ENCODE results near the gene GALNT13. TPM values are rescaled to one million over a fixed set of nuclear protein-coding genes. Genes with fewer than 3 reads are reported as not detected.

Gene GALNT13
- total RNA-seq, 1 donor from 2014 or later, result 0.52 TPM

DNA sequence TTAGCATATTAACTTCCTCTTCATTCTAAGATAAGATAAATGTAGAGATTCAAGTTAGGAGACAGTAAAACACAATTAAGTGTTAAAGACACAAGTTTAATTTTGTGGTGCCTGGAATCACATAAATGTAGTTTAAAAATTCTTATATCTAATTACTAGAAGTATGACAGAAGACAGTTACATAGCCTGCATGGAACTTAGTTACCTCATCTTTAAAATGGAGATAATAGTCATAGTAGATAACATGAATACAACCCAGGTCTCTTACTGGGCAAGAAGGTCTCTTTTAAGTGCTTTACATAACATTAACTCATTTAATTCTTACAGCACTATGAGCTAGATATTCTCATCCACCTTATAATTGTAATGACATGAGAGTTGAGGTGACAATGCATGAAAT lies 15.1 kb downstream of the GALNT13 start:
- TF ChIP-seq CTCF (conservative IDR thresholded peaks at IDR 0.05; ENCODE audit: low read depth, low read length), result no peak
- no peak overlapping the region for H3K4me3 ChIP-seq (ENCODE audit: low read depth, low read length)
- no peak for DNase-seq (ENCODE audit: low read depth)

DNA sequence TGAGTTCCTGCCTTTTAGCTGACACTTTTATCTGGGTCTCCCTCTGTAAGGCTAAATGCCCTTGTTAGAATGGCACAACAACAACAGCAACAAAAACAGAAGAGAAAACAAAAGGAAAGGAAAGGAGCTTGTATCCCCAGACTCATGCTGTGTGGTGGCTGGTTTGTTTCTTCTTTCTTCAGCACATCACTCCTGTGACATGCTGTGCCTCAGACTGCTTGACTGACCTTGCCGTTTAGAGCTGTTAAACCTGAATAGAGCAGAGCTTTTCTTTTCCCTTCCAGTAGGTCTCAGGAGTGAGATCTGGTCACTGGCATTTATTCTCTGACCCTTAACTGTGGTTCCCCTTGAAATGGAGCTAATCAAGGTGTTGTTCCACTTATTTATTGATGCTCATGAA lies 18.9 kb downstream of the GALNT13 start:
- no peak for DNase-seq (ENCODE audit: low read depth)
- no peak overlapping the region for H3K4me3 ChIP-seq (ENCODE audit: low read depth, low read length)
- TF ChIP-seq CTCF (conservative IDR thresholded peaks at IDR 0.05; ENCODE audit: low read depth, low read length), result no peak

DNA sequence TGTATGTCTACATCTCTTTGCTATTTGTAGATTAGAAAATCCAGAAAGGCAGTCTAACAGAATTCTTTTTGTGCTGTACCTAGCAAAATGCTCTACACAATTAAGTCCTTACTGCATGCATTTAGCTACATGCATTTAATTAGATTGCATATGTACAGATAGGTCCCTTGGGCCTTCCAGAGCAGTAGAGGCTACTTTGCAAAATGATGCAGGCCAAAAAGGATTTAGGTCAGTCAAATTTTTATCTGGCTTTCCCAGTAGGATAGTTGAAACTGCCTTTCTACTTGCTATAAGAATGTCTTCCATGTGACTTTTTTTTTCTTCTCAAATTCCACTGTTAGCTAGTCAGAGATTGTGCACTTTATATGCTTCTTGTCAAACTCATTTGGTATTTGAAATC lies 19.3 kb downstream of the GALNT13 start:
- no peak for TF ChIP-seq CTCF (conservative IDR thresholded peaks at IDR 0.05; ENCODE audit: low read depth, low read length)
- DNase-seq (ENCODE audit: low read depth), result no peak
- H3K4me3 ChIP-seq (ENCODE audit: low read depth, low read length), result no peak overlapping the region

- no peak for TF ChIP-seq CTCF (conservative IDR thresholded peaks at IDR 0.05; ENCODE audit: low read depth, low read length)
- no peak overlapping the region for H3K4me3 ChIP-seq (ENCODE audit: low read depth, low read length)
- DNase-seq (ENCODE audit: low read depth), result no peak
These were observed 41.2 kb downstream of the GALNT13 start for GRCh38 chr2:153912798-153913396.

DNA sequence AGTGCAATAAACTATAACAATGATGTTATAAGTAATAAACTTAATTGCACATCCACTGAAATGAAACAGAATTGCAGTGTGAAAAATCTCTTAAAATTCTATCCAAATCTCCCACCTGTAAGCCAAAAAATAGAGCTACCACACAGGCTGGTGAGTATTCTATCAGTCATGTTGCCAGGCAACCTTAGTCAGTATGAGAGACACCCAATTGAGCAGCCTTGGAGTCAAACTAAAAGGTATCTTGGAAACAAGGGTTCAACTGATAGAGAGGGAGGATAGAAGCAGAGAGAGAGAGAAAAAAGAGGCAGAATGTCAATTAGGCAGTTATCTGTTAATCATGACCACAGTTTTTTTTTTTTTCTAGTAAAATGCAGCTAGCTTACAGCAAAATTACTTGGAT lies 45.8 kb downstream of the GALNT13 start:
- no peak for DNase-seq (ENCODE audit: low read depth)
- no peak for TF ChIP-seq CTCF (conservative IDR thresholded peaks at IDR 0.05; ENCODE audit: low read depth, low read length)
- H3K4me3 ChIP-seq (ENCODE audit: low read depth, low read length), result no peak overlapping the region

DNA sequence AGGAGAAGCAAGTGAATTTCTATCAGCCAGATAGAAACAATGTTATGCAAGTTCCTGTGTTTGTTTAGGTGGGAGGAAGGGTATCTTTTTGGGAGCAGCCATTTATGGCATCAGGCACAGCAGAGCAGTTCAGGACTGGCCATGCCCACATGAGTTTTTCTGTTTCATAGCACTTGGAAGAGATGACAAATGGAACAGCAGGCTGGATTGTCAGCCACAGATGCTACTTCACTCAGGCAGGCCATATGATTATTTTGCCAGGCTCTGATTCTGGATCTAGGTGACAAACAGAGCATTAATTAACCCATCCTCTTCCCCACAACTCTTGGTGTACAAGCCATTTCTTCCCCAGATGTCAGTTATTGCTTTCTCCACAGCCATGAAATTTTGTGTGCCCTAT lies 63.8 kb downstream of the GALNT13 start:
- no peak for TF ChIP-seq CTCF (conservative IDR thresholded peaks at IDR 0.05; ENCODE audit: low read depth, low read length)
- no peak for DNase-seq (ENCODE audit: low read depth)
- H3K4me3 ChIP-seq (ENCODE audit: low read depth, low read length), result no peak overlapping the region

DNA sequence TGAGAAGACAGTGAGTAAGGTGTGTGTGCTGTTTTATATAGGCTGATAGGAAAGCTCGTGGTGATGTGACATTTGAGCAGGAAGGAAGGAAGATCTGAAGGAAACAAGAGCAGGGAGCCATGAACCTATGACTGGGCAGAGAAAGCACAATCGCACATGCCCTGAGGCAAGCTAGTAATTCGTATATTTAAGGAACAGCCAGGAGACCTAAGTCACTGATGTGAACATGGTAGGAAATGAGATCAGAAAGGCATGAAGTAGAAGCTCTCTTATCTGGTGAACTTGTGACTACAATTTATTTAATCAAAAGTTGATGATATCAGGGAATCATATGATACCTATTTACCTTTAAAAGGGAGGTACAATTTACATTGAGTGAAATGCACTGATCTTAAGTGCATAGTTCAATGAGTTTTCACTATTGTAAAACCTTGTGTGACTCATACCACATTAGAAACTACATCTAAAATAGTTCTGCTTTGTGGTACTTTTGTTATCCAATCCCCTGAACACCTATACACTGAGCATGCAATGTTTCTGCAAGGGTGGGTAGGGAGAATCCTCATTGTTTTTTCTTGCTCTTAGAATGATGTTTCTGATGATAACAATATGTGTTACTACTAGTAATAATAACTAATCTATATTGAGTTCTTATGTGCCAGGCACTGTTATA lies 67.5 kb downstream of the GALNT13 start:
- TF ChIP-seq CTCF (conservative IDR thresholded peaks at IDR 0.05; ENCODE audit: low read depth, low read length), result no peak
- no peak for DNase-seq (ENCODE audit: low read depth)
- no peak overlapping the region for H3K4me3 ChIP-seq (ENCODE audit: low read depth, low read length)
